ENCODE measurements around the gene POLR1E.
"Not testable (repeated sequence)": the region's sequence is repeated elsewhere in the genome, so short reads cannot be mapped to it uniquely, and the experiment has no call there.

Gene POLR1E

GRCh38 chr9:37504605-37505004 lies 18.9 kb downstream of the POLR1E start:
- DNase-seq (ENCODE audit: low spot score), result no peak

DNA sequence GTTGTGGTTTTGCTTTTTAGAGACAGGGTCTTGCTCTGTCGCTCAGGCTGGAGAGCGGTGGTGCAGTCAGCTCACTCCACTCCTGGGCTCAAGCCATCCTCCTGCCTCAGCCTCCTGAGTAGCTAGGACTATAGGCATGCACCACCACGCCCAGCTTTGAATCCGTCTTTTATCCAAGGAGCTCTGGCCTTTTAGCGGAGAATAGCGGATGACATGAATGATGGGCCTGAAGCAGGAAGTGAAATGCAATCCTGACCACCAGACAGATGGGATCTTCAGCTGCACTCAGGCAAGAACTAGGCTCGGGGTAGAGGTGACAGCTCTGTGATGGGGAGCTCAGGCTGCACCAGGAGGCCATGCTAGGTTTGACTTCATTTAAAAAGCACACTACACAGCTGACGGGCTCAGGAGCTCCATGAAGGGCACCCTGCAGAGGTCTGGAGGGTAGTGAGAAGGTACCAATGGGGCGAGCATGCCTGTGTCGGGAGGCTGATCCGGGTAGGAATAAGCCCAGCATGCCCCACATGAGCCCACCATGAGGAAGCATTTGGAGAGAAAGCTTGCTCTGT lies 21.9 kb downstream of the POLR1E start:
- no peak for DNase-seq (ENCODE audit: low spot score)

- DNase-seq (ENCODE audit: low spot score), result no peak
These were observed 22.5 kb downstream of the POLR1E start for GRCh38 chr9:37508135-37508833.

DNA sequence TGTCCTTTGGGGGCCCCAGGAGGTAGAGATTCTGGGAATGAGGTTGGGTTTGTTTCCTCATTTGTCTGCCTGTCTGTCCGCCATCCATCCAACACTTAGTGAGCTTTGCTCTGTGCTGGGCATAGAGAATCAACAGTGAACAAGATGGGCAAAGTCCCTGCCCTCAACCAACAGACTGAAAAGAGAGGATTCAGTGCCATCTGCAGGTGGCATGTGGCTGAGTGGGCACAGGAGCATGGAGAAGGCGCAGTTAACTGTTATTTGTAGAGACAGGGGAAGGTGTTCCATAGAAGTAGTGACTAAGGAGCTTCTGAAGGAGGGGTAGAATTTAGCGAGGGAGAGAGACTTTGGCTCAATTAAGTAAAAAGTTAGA lies 23.1 kb downstream of the POLR1E start:
- DNase-seq (ENCODE audit: low spot score), result peak; percentile 23

DNA sequence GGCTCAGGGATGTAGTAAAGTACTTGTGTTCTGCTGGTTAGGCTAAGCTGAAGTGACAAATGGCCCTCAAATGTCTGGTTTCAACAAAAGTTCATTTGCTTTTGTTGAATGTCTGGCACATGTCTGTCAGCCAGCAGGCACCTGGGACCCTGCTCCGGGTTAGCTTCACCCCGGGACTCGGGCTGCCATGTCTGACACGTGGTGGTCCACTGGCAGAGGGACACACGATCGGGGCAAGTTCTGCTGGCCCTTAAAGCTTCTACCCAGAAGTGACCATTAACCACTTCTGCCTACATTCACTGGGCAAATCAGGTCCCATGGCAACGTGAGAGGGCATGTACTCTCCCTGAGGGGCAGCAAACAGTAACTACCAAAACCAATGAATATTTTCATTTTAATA lies 23.8 kb downstream of the POLR1E start:
- no peak for DNase-seq (ENCODE audit: low spot score)

- not testable (repeated sequence) for DNase-seq (ENCODE audit: low spot score)
These were observed 24.3 kb downstream of the POLR1E start for GRCh38 chr9:37510053-37510452.

GRCh38 chr9:37511016-37512010 lies 25.6 kb downstream of the POLR1E start:
- no peak for DNase-seq (ENCODE audit: low spot score)

GRCh38 chr9:37512437-37512836 lies 26.7 kb downstream of the POLR1E start:
- peak; percentile 35 for DNase-seq (ENCODE audit: low spot score)

- not testable (repeated sequence) for DNase-seq (ENCODE audit: low spot score)
These were observed 28.7 kb downstream of the POLR1E start for GRCh38 chr9:37514415-37514814.

DNA sequence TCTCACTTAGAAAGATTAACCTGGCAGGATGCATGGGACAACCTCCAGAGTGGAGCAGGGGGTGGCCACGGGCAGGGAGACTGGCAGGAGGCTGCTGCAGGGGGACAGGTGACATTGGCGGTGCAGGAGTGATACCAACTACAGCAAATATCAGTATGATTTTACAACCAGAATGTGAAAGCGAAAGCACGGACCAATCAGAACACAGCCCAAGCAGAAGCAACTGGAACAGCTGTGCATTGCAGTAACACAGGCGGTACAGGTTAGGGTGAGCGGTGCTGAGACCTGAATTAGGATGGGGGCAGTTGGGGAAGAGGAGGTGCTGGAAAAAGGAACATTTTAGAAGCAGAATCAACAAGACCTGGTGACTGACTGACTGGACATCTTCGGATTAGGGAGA lies 29.3 kb downstream of the POLR1E start:
- no peak for DNase-seq (ENCODE audit: low spot score)

GRCh38 chr9:37515620-37516258 lies 30.0 kb downstream of the POLR1E start:
- no peak for DNase-seq (ENCODE audit: low spot score)

DNA sequence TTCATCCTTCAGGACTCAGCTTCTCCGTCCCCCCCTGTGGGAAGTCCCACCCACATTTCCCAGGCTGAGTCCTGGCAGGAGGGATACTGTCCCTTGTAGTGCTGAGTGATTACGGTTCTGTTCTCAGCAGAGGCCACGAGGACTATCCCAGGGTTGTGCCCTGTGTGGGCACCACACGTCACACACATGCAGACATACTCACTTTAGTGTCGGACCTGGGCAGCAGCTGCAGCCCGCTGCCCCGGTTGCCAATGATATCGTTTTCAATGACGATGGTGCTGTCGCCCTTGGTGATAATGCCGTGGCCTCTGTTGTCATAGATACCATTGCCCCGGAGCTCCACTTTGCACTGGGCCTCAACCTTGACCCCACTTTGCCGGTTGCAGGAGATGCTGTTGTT lies 32.2 kb downstream of the POLR1E start:
- DNase-seq (ENCODE audit: low spot score), result no peak

DNA sequence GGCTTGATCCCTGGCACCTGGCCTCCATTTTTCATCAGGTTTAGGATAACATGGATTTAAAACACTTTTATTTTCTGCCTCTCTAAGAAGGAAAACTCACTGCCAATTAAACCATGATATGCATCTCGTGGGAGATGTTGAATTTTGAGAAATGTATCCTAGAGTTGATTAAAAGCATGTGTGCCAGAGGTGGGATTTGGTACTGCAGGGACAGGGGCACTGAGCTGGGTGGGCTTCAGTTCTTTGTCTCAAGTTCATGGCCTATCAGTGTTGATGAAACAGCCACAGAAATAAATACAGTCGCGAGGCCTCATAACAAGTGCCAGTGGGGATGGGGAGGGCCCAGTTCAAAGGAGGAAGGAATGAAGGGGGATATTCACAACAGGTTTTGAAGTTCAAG lies 34.9 kb downstream of the POLR1E start:
- DNase-seq (ENCODE audit: low spot score), result no peak

- DNase-seq (ENCODE audit: low spot score), result no peak
These were observed 35.4 kb downstream of the POLR1E start for GRCh38 chr9:37521111-37521510.

DNA sequence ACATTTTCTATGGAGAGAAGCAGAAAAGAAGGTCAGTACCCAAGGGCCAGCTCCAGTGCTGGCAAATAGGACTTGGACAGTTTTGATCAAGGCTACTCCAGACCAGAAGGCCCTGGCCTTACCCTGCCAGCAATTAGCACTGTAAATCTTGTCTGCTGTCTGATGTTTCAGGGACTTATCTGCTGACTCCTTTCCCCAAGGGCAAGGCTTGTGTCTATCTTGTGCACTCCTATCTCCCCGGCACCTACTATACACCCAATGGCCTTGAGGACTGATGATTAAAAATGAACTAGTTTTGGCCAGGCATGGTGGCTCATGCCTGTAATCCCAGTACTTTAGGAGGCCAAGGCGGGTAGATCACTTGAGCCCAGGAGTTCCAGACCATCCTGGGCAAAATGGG lies 37.2 kb downstream of the POLR1E start:
- DNase-seq (ENCODE audit: low spot score), result no peak

DNA sequence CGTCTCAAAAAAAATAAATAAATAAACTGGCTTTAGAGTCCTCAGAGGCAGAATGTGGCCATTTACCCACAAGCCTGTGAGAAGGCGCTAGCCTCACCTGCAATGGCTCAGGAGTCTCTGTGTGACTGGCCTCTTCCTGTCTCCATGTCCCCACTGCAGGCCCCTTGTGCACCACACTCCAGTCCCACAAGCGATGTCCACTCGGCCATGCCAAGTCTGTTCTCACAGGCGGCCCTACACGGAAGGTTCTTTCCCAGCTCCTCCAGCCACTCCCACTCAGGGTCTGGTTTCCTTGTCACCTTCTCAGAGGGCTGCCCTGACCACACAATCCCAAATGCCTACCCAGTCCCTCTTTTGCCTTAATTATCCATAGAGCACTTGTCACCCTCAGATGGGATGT lies 38.2 kb downstream of the POLR1E start:
- no peak for DNase-seq (ENCODE audit: low spot score)

DNA sequence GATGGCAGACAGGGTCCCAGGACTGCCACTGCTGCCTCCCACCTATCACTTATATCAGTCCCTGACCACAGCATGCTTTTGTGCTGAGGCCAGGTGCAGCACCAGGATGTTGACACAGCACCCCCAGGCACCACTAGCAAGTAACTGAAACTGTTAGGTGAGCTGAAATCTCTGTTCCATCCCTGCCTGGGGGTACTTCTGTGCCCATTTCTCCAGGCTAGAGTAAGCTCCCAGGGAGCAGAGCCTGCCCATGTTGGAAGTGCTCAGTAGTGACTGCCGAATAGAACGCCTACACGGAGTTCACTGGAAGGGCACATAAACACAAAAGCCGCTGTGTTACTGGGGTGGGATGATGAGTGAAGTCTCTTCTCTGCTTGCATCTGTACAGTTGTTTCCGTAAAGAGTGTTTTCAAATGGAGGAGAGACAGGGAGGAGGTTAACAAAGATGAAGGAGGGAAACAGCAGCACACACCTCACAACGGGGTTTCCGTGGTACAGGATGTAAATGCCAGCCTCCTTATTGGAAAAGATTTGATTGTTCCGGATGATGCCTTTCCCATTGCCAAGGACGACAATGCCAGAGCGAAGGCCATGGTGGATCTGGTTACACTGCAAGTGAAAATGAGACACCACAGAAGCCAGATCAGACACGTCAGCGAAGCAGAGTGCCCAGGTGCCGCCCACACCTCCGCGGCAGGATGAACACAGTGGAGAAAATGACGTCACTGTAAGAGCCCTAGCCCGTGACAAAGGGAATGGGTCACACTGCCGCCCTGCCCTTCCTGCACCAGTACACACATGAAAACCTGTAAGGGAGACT lies 43.1 kb downstream of the POLR1E start:
- peak; percentile 79 for DNase-seq (ENCODE audit: low spot score)

- peak; percentile 56 for DNase-seq (ENCODE audit: low spot score)
These were observed 46.0 kb downstream of the POLR1E start for GRCh38 chr9:37531699-37532098.

GRCh38 chr9:37534412-37534811 lies 48.7 kb downstream of the POLR1E start:
- no peak for DNase-seq (ENCODE audit: low spot score)

DNA sequence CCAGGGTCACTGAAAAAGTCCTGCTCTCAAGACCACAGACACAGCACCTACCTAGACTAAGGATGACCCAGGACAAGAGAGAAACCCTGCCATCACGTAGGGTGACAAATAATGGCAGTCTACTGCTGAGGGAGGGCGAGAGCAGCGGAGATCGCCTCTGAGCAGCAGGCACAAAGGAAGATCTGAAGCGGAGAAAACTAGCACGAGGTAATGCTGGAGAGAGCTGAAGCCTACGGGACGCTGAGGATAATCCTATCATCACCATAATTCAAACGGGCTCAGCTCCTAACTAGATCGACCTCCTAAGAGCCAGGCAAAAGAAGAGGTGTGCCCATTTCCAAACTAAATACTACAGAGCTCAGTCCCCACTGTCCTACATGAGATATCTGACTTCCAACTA lies 49.2 kb downstream of the POLR1E start:
- DNase-seq (ENCODE audit: low spot score), result no peak

GRCh38 chr9:37538099-37538498 lies 52.4 kb downstream of the POLR1E start:
- no peak for DNase-seq (ENCODE audit: low spot score)

DNA sequence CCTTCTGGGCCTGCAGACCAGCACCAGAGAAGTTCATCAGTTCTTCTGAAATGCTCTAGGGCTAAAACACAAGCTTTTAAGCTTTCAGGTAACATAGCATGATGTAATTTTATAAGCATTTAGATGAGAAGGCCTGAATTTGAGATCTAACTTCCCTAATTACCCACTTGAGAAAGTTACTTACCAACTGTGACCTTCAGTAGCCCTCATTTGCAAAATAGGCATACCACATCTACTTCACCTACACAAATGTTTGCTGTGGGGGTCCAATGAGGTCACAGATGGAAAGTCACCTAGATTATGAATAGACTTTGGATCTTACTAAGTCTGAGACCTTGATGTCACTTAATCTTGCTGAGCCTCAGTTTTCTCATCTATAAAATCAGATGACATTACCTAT lies 53.9 kb downstream of the POLR1E start:
- no peak for DNase-seq (ENCODE audit: low spot score)
